Body of pancreas (tissue), 4 donors: ENCODE measurements around the gene DCHS1.

Source experiments
- CTCF ChIP-seq, 7 experiments: fragments of 450-650 bp in 4 of 7; fragments of 200-600 bp in 3 of 7; sonication (generic) in 3 of 7; IDR thresholded peaks; one replicate each; pipeline ENCODE4 v1.5.1; 2016 to 2019; ENCODE audit warnings: antibody characterized with exemption in 7 of 7
- POLR2A ChIP-seq, 3 donors: fragments of 450-650 bp; IDR thresholded peaks; one replicate each; pipeline ENCODE4 v1.6.1; 2016; ENCODE audit warnings: antibody characterized with exemption in 3 of 3, mild to moderate bottlenecking in 2 of 3

- TF ChIP-seq CTCF (IDR thresholded peaks at IDR 0.05), result no peak
- peak in 1 of 3 donors; percentile 30 for TF ChIP-seq POLR2A (IDR thresholded peaks at IDR 0.05)
Measured at GRCh38 chr11:6618117-6619003, 37.2 kb downstream of the DCHS1 start.
